ENCODE data around the gene TERT.

GRCh38 chr5:1342268-1342667 lies 47.4 kb upstream of the TERT start:
- TF ChIP-seq POLR2A (IDR thresholded peaks at IDR 0.05), result no peak
- no peak for TF ChIP-seq POLR2AphosphoS5 (IDR thresholded peaks at IDR 0.05)

Data from breast epithelium (tissue), 3 donors.